ENCODE results near the gene ASCC2. TPM values are rescaled to one million over a fixed set of nuclear protein-coding genes. Genes with fewer than 3 reads are reported as not detected.

Gene ASCC2
- total and polyA plus RNA-seq, 7 donors, result 15.0 to 51.0 (median 37.7) TPM

DNA sequence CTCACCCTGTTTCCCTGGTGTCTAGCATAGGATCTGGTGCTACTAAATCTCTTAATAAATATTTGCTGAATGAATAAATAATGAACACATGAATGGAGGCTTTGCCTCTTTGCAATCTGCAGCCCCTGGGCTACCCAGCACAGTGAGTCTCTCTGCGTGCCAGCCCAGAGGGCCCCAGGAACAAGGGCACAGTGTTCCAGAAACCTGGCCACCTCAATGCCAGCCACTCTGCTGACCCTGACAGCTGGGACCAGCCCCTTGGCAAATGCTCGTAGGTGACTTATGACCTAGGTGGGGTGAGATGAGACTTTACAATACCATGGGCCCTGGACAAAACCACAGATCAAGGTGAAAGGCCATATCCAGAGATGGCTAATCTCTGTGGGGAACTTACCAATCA is 39.3 kb downstream of the ASCC2 start:
- TF ChIP-seq, protein P1, sequence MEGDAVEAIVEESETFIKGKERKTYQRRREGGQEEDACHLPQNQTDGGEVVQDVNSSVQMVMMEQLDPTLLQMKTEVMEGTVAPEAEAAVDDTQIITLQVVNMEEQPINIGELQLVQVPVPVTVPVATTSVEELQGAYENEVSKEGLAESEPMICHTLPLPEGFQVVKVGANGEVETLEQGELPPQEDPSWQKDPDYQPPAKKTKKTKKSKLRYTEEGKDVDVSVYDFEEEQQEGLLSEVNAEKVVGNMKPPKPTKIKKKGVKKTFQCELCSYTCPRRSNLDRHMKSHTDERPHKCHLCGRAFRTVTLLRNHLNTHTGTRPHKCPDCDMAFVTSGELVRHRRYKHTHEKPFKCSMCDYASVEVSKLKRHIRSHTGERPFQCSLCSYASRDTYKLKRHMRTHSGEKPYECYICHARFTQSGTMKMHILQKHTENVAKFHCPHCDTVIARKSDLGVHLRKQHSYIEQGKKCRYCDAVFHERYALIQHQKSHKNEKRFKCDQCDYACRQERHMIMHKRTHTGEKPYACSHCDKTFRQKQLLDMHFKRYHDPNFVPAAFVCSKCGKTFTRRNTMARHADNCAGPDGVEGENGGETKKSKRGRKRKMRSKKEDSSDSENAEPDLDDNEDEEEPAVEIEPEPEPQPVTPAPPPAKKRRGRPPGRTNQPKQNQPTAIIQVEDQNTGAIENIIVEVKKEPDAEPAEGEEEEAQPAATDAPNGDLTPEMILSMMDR (IDR thresholded peaks at IDR 0.05), result no peak
- TF ChIP-seq POLR2A (IDR thresholded peaks at IDR 0.05) (no peak), POLR2AphosphoS5 (IDR thresholded peaks at IDR 0.05) (no peak), EP300 (IDR thresholded peaks at IDR 0.05) (no peak)
- H3K4me3 ChIP-seq, result no peak overlapping the region
- intact Hi-C loops (cut with DNase I), result no loop called here
- no peaks in the 10 kb centered on the region for H3K9me3 ChIP-seq
- peaks cover 0 to 25% (median 9%) of the 10 kb centered on the region in 4 donors for H3K4me1 ChIP-seq
- peaks cover 15 to 94% (median 41%) of the 10 kb centered on the region in 4 donors for H3K36me3 ChIP-seq
- peak overlapping the region; percentile 39 to 68 (median 56) for H3K27ac ChIP-seq
- WGBS, 2 donors, result 81 to 84% methylated on average over 2 of the region's 2 CpGs
- DNase-seq, result no peak
- H3K27me3 ChIP-seq, result no peaks in the 10 kb centered on the region

DNA sequence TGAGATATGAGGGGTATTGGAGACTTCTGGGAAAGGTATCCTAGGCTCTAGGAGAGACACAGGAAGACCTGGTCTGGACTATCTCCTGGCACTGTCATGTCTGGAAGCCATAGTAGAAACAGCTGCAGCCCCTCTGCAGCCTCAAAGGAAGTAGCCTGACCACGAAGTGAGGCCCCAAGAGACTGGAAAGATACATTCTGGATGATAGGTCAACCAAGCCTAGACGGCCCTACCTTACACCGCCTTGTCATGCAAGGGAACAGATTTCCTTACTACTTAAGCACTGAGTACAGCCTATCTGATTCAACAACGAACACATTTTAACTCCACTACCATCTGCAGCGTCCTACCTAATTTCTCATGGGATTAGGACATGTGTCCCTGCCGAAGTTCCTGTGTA is 39.8 kb downstream of the ASCC2 start:
- peak overlapping the region in 2 of 4 donors; percentile 56 to 68 for H3K27ac ChIP-seq
- peaks cover 0 to 25% (median 9%) of the 10 kb centered on the region in 4 donors for H3K4me1 ChIP-seq
- H3K4me3 ChIP-seq, result no peak overlapping the region
- intact Hi-C loops (cut with DNase I), result no loop called here
- no peak for TF ChIP-seq POLR2A (IDR thresholded peaks at IDR 0.05)
- no peak for TF ChIP-seq EP300 (IDR thresholded peaks at IDR 0.05)
- no peak for TF ChIP-seq POLR2AphosphoS5 (IDR thresholded peaks at IDR 0.05)
- TF ChIP-seq, protein P1 (IDR thresholded peaks at IDR 0.05), result no peak
- WGBS, 2 donors, result 62 to 84% methylated on average over 6 of the region's 6 CpGs
- no peak for DNase-seq
- H3K27me3 ChIP-seq, result no peaks in the 10 kb centered on the region
- H3K9me3 ChIP-seq, result no peaks in the 10 kb centered on the region
- peaks cover 15 to 94% (median 39%) of the 10 kb centered on the region in 4 donors for H3K36me3 ChIP-seq

DNA sequence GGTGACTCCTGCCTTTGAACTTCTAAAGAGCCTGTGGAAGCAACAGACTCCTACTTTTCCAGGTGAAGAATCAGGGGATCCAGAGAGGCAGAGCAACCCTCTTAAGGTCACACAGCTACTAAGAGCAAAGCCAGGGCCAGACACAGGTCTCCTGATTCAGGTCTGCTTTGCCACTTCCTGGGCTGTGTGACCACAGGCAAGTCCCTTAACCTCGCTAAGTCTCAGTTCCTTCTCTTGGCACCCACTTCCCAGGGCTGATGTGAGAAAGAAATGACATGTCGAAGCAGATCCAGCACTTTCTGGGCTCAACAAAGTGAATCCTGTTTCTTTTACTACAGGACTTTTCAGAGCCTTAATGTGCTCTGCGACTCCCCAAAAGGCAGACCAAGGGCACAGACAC is 40.7 kb downstream of the ASCC2 start:
- TF ChIP-seq, protein P1 (IDR thresholded peaks at IDR 0.05), result no peak
- no peak for TF ChIP-seq POLR2AphosphoS5 (IDR thresholded peaks at IDR 0.05)
- TF ChIP-seq EP300 (IDR thresholded peaks at IDR 0.05), result no peak
- no peak for TF ChIP-seq POLR2A (IDR thresholded peaks at IDR 0.05)
- Histone ChIP-seq H3K4me3 (no peak overlapping the region), H3K27me3 (no peaks in the 10 kb centered on the region), H3K4me1 (peaks cover 0 to 25% (median 9%) of the 10 kb centered on the region in 4 donors), H3K36me3 (peaks cover 17 to 94% (median 42%) of the 10 kb centered on the region in 4 donors), H3K27ac (no peak overlapping the region), H3K9me3 (no peaks in the 10 kb centered on the region)
- no peak for DNase-seq
- 85 to 95% methylated on average over 3 of the region's 3 CpGs for WGBS, 2 donors
- intact Hi-C loops (cut with DNase I), result no loop called here

DNA sequence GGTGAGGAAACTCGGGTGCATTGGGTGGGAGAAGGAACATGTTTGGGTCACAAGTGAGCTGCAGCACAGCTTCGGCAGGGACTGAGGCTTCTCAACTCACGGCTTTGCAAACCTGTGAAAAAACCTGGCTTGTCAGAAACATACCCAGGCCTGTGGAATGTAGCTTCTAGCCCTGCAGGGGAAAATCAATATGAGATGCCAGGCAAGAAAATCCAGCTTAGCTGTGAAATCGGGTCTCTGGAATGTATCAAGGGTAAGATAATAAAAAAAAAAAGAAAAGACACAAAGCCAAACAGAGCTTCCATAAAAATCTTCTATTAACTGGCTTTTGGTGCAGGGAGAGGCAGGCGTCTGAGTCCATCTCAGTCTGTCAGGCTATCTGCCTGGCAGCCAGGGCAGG is 42.4 kb downstream of the ASCC2 start:
- Histone ChIP-seq H3K27ac (no peak overlapping the region), H3K9me3 (no peaks in the 10 kb centered on the region), H3K4me3 (no peak overlapping the region), H3K27me3 (no peaks in the 10 kb centered on the region), H3K36me3 (peaks cover 18 to 94% (median 41%) of the 10 kb centered on the region in 4 donors), H3K4me1 (peaks cover 0 to 25% (median 9%) of the 10 kb centered on the region in 4 donors)
- TF ChIP-seq POLR2A (IDR thresholded peaks at IDR 0.05), result no peak
- 84 to 85% methylated on average over 5 of the region's 5 CpGs for WGBS, 2 donors
- intact Hi-C loops (cut with DNase I), result no loop called here
- DNase-seq, result no peak

DNA sequence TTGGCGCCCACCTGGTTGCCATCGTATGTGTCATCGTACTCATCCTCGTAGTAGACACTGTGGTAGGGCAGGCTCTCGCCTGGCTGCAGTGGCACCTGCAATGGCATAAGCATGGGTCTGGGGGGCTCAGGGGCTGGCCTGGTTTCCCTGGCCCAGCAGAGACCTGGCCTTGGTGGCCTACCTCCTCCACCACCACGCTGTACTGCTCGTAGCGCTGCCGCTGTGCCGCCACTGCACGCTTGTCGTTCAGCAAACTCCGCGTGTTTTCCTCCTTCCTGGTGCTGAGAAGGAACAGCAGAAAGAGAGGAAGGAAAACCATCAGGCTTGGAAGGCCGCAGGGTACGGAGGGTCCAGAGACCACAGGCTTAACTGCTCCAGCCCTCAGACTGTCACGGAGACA is 44.7 kb downstream of the ASCC2 start:
- Histone ChIP-seq H3K4me3 (no peak overlapping the region), H3K36me3 (peaks cover 25 to 97% (median 49%) of the 10 kb centered on the region in 4 donors), H3K4me1 (peaks cover 0 to 9% (median 0%) of the 10 kb centered on the region in 4 donors), H3K27ac (no peak overlapping the region), H3K9me3 (no peaks in the 10 kb centered on the region), H3K27me3 (no peaks in the 10 kb centered on the region)
- 97% methylated on average over 17 of the region's 17 CpGs for WGBS, 2 donors
- TF ChIP-seq, protein P1 (IDR thresholded peaks at IDR 0.05), result no peak
- TF ChIP-seq POLR2AphosphoS5 (IDR thresholded peaks at IDR 0.05), result no peak
- intact Hi-C loops (cut with DNase I), result no loop called here
- DNase-seq, result no peak
